HepG2 (cell line): Measurements from ENCODE around the gene ADAMTS15.

Experiments used
- MAFG ChIP-seq: sonication (generic); formaldehyde crosslinking; IDR thresholded peaks from 2 replicates; pipeline ENCODE4 v1.5.1; 2020; ENCODE audit warnings: mild to moderate bottlenecking, missing genetic modification reagents
- TF ChIP-seq, protein P1 (sequence below): sonication (generic); formaldehyde crosslinking; IDR thresholded peaks from 2 replicates; pipeline ENCODE4 v1.5.0; 2020; ENCODE audit warnings: mild to moderate bottlenecking, missing genetic modification reagents, moderate library complexity

DNA sequence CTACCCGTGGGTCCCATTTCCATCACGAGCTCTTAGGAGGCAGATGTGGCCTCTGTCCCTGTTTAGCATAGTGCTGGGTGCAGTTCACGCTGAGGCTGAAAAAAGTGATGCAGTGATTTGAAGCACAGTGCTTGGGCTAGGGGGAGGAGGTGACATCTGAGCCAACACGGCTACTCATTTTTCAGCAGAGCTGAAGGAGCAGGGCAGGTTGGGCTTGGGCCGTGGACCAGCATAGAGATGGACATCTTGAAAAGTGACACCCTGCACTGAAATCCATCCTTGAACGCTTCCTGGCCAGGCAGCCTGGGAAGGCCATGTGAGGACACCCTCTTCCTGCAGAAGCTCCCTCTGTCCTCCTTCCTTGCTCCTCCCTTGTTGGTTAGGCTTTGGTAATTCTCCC lies 66.4 kb downstream of the ADAMTS15 start:
- TF ChIP-seq MAFG (CRISPR knock-in tag) = no peak
- TF ChIP-seq, protein P1, sequence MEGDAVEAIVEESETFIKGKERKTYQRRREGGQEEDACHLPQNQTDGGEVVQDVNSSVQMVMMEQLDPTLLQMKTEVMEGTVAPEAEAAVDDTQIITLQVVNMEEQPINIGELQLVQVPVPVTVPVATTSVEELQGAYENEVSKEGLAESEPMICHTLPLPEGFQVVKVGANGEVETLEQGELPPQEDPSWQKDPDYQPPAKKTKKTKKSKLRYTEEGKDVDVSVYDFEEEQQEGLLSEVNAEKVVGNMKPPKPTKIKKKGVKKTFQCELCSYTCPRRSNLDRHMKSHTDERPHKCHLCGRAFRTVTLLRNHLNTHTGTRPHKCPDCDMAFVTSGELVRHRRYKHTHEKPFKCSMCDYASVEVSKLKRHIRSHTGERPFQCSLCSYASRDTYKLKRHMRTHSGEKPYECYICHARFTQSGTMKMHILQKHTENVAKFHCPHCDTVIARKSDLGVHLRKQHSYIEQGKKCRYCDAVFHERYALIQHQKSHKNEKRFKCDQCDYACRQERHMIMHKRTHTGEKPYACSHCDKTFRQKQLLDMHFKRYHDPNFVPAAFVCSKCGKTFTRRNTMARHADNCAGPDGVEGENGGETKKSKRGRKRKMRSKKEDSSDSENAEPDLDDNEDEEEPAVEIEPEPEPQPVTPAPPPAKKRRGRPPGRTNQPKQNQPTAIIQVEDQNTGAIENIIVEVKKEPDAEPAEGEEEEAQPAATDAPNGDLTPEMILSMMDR (CRISPR knock-in tag) = no peak
